ENCODE measurements around the gene DENND6B.
A peak's percentile ranks its signal among the peaks of the same experiment; 100 is the strongest.

DENND6B gene

GRCh38 chr22:50303848-50304527 is 22.8 kb downstream of the DENND6B start:
- DNase-seq (ENCODE audit: low spot score) (no peak), FAIRE-seq (no peak)

GRCh38 chr22:50303515-50303847 is 23.3 kb downstream of the DENND6B start:
- FAIRE-seq (no peak), DNase-seq (ENCODE audit: low spot score) (no peak)

- FAIRE-seq (no peak), DNase-seq (ENCODE audit: low spot score) (no peak)
Measured at GRCh38 chr22:50302564-50302963, 24.2 kb downstream of the DENND6B start.

GRCh38 chr22:50302041-50302541 is 24.7 kb downstream of the DENND6B start:
- FAIRE-seq (no peak), DNase-seq (ENCODE audit: low spot score) (peak; percentile 11)

- FAIRE-seq (no peak), DNase-seq (ENCODE audit: low spot score) (no peak)
Measured at GRCh38 chr22:50301581-50301991, 25.2 kb downstream of the DENND6B start.

GRCh38 chr22:50300620-50301257 is 26.1 kb downstream of the DENND6B start:
- FAIRE-seq, result no peak
- no peak for DNase-seq (ENCODE audit: low spot score)

- DNase-seq (ENCODE audit: low spot score) (no peak), FAIRE-seq (no peak)
Measured at GRCh38 chr22:50299785-50300619, 26.8 kb downstream of the DENND6B start.

GRCh38 chr22:50298937-50299784 is 27.7 kb downstream of the DENND6B start:
- FAIRE-seq (no peak), DNase-seq (ENCODE audit: low spot score) (no peak)

- no peak for FAIRE-seq
Measured at GRCh38 chr22:50298266-50298637, 28.6 kb downstream of the DENND6B start.

GRCh38 chr22:50297510-50298265 is 29.1 kb downstream of the DENND6B start:
- FAIRE-seq, result no peak

More at GRCh38 chr22:50298266-50298637, 28.6 kb downstream of the DENND6B start:
- no peak for DNase-seq (ENCODE audit: low spot score)

GRCh38 chr22:50296658-50297490 is 29.9 kb downstream of the DENND6B start:
- no peak for FAIRE-seq
- no peak for DNase-seq (ENCODE audit: low spot score)

More at GRCh38 chr22:50297510-50298265, 29.1 kb downstream of the DENND6B start:
- DNase-seq (ENCODE audit: low spot score), result no peak

- DNase-seq (ENCODE audit: low spot score) (no peak), FAIRE-seq (no peak)
Measured at GRCh38 chr22:50294319-50294656, 32.5 kb downstream of the DENND6B start.

GRCh38 chr22:50293441-50294318 is 33.1 kb downstream of the DENND6B start:
- DNase-seq (ENCODE audit: low spot score) (peak; percentile 79), FAIRE-seq (no peak)

GRCh38 chr22:50292643-50293440 is 34.0 kb downstream of the DENND6B start:
- no peak for FAIRE-seq
- peak; percentile 51 for DNase-seq (ENCODE audit: low spot score)

- FAIRE-seq (no peak), DNase-seq (ENCODE audit: low spot score) (no peak)
Measured at GRCh38 chr22:50289942-50290630, 36.7 kb downstream of the DENND6B start.

GRCh38 chr22:50289151-50289941 is 37.5 kb downstream of the DENND6B start:
- DNase-seq (ENCODE audit: low spot score), result no peak
- no peak for FAIRE-seq
